Lung (tissue), 12 donors: ENCODE measurements around the gene UBE2G2. TPM values are rescaled to one million over a fixed set of nuclear protein-coding genes. Genes with fewer than 3 reads are reported as not detected.
A peak's percentile ranks its signal among the peaks of the same experiment; 100 is the strongest.

Experiments
- ATAC-seq: fragments of 200-7000 bp; cut with Tn5 transposase; one replicate; pipeline ENCODE4 v1.9.1; 2020; ENCODE audit warnings: moderate number of reproducible peaks; ENCODE audit not compliant: insufficient read depth, low FRiP score
- DNase-seq, 3 donors: peaks; one replicate each; pipeline ENCODE4 v3.0.0-alpha.2; 2013 to 2017
- H3K27ac ChIP-seq, 2 donors: one replicate each; pipeline ENCODE4 v1.5.1; 2013; ENCODE audit warnings: mild to moderate bottlenecking in 2 of 2, moderate library complexity in 2 of 2, control low read depth in 1 of 2, inconsistent platforms in 1 of 2, low read depth in 1 of 2, low read length in 1 of 2
- H3K27me3 ChIP-seq, 3 donors: one replicate each; pipeline ENCODE4 v1.5.1; 2013; ENCODE audit warnings: low read length in 2 of 3; ENCODE audit not compliant: control insufficient read depth in 3 of 3, insufficient read depth in 3 of 3
- H3K36me3 ChIP-seq, 4 donors: one replicate each; pipeline ENCODE4 v1.5.1; 2013; ENCODE audit warnings: low read length in 4 of 4, mild to moderate bottlenecking in 1 of 4, moderate library complexity in 1 of 4; ENCODE audit not compliant: control insufficient read depth in 4 of 4, insufficient read depth in 4 of 4
- H3K4me1 ChIP-seq, 5 donors: one replicate each; pipeline ENCODE4 v1.5.1; 2013; ENCODE audit warnings: low read length in 5 of 5, mild to moderate bottlenecking in 2 of 5, moderate library complexity in 1 of 5; ENCODE audit not compliant: control insufficient read depth in 5 of 5, insufficient read depth in 5 of 5
- H3K4me3 ChIP-seq: one replicate; pipeline ENCODE4 v1.5.1; 2013; ENCODE audit warnings: mild to moderate bottlenecking, control low read depth, moderate library complexity
- H3K9ac ChIP-seq, 2 donors: one replicate each; pipeline ENCODE4 v1.5.1; 2013; ENCODE audit warnings: low read length in 2 of 2, control low read depth in 1 of 2; ENCODE audit not compliant: insufficient read depth in 1 of 2
- H3K9me3 ChIP-seq, 4 donors: one replicate each; pipeline ENCODE4 v1.5.1; 2013; ENCODE audit warnings: low read length in 3 of 4, mild to moderate bottlenecking in 1 of 4, moderate library complexity in 1 of 4; ENCODE audit not compliant: control insufficient read depth in 4 of 4, insufficient read depth in 3 of 4
- WGBS, 2 donors: extraction: QIAGEN DNeasy Blood & Tissue Kit; methylation state at CpG; one replicate each; pipeline ENCODE4 v1.1.7; 2013; 5-methylcytosine and 5-hydroxymethylcytosine counted together
- polyA plus RNA-seq, 2 donors: library from polyadenylated mRNA; stranded (reverse); fragments of 200-250 nt; gene quantifications; one replicate each; pipeline ENCODE4 v1.2.1, GENCODE V29; 2013
- total RNA-seq, 2 donors: library from RNA; depleted of rRNA in 1 of 2; stranded (reverse); fragments of >200 nt in 1 of 2; gene quantifications; one replicate each; pipeline ENCODE4 v1.2.1, GENCODE V29; 2014 to 2021
- TF ChIP-seq, protein P1 (sequence below): IDR thresholded peaks from 2 replicates; pipeline ENCODE4 v1.5.1; 2012; ENCODE audit warnings: mild to moderate bottlenecking; ENCODE audit errors: control extremely low read depth, extremely low read depth
- donor health status: control.
- donor health status: control.
- donor health status: Bipolar disorder and iron deficiency.
- donor health status: healthy.
- donor health status: DM: yes; HTN: yes; CAD: no.

The UBE2G2 gene
- total and polyA plus RNA-seq, 4 donors: 35.6 to 93.2 (median 67.5) TPM

DNA sequence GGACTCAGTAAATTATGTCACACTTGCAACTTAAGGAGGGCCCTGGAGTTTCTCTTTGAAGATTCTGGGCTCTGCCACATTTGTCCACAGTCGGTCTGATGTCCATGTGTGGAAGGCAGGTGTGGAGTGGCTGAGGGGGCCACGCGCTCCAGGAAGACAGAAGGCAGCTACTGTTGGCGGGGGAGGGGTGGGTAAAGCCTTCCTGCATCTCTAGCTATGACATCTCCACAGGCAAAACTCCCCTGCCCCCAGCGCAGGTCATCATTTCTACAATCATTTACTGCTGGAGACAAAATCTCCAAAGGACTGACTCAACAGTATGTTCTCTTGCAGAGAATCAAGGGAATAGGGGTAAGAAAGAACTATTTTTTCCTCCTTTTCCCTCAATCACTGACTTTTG lies 78.9 kb downstream of the UBE2G2 start:
- H3K36me3 ChIP-seq: no peaks in the 10 kb centered on the region
- DNase-seq (peak in 1 of 3 donors; percentile 8), ATAC-seq (no peak)
- H3K27me3 ChIP-seq: peaks cover 3 to 24% (median 24%) of the 10 kb centered on the region in 3 donors
- no peak overlapping the region for H3K9ac ChIP-seq
- WGBS, 2 donors: 44 to 66% methylated on average over 5 of the region's 5 CpGs
- H3K9me3 ChIP-seq: peaks cover 0 to 2% (median 0%) of the 10 kb centered on the region in 4 donors
- H3K27ac ChIP-seq: no peak overlapping the region
- no peak overlapping the region for H3K4me3 ChIP-seq
- TF ChIP-seq, protein P1, sequence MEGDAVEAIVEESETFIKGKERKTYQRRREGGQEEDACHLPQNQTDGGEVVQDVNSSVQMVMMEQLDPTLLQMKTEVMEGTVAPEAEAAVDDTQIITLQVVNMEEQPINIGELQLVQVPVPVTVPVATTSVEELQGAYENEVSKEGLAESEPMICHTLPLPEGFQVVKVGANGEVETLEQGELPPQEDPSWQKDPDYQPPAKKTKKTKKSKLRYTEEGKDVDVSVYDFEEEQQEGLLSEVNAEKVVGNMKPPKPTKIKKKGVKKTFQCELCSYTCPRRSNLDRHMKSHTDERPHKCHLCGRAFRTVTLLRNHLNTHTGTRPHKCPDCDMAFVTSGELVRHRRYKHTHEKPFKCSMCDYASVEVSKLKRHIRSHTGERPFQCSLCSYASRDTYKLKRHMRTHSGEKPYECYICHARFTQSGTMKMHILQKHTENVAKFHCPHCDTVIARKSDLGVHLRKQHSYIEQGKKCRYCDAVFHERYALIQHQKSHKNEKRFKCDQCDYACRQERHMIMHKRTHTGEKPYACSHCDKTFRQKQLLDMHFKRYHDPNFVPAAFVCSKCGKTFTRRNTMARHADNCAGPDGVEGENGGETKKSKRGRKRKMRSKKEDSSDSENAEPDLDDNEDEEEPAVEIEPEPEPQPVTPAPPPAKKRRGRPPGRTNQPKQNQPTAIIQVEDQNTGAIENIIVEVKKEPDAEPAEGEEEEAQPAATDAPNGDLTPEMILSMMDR: no peak
- H3K4me1 ChIP-seq: peaks cover 0 to 5% (median 0%) of the 10 kb centered on the region in 5 donors

DNA sequence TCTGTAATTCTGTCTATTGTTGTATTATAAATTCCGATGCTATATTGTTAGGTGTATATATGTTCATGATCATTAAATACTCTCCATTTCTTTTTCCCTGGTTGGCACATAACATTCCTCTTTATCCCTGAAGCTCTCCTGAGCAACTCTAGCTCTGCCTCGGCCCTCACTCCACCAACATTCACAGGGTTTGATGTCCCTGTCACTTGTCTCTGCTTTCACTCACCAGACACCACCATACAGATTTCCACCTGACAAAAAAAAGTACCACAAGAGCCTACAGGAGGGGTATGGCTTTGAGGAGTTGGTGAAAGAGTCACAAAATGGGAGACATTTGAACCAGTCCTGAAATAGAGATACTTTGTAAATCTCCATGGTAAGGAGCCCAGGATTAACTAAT lies 81.5 kb downstream of the UBE2G2 start:
- peaks cover 0 to 5% (median 0%) of the 10 kb centered on the region in 5 donors for H3K4me1 ChIP-seq
- H3K9me3 ChIP-seq: peaks cover 0 to 5% (median 0%) of the 10 kb centered on the region in 4 donors
- TF ChIP-seq, protein P1: no peak
- H3K27ac ChIP-seq: no peak overlapping the region
- DNase-seq (no peak), ATAC-seq (no peak)
- H3K36me3 ChIP-seq: no peaks in the 10 kb centered on the region
- peaks cover 3 to 31% (median 23%) of the 10 kb centered on the region in 3 donors for H3K27me3 ChIP-seq
- WGBS, 2 donors: 86 to 87% methylated on average over 2 of the region's 2 CpGs
- H3K4me3 ChIP-seq: no peak overlapping the region
- H3K9ac ChIP-seq: no peak overlapping the region

Other genes starting within 250 kb of the UBE2G2 start
- gene KRTAP10-3, start 243.0 kb downstream of the UBE2G2 start, total RNA-seq: not detected
- gene KRTAP10-3, start 243.0 kb downstream of the UBE2G2 start, polyA plus RNA-seq: not detected
- gene KRTAP10-4, start 228.1 kb downstream of the UBE2G2 start, total RNA-seq: not detected
- gene KRTAP10-4, start 228.1 kb downstream of the UBE2G2 start, polyA plus RNA-seq: not detected
- gene KRTAP10-5, start 221.2 kb downstream of the UBE2G2 start, total RNA-seq: not detected
- not detected for gene KRTAP10-5, start 221.2 kb downstream of the UBE2G2 start, polyA plus RNA-seq
- not detected for gene KRTAP10-6, start 209.3 kb downstream of the UBE2G2 start, total RNA-seq
- gene KRTAP10-6, start 209.3 kb downstream of the UBE2G2 start, polyA plus RNA-seq: not detected
- gene KRTAP10-7, start 201.2 kb downstream of the UBE2G2 start, total RNA-seq: not detected
- not detected for gene KRTAP10-7, start 201.2 kb downstream of the UBE2G2 start, polyA plus RNA-seq
- not detected for gene KRTAP10-8, start 189.7 kb downstream of the UBE2G2 start, total RNA-seq
- gene KRTAP10-8, start 189.7 kb downstream of the UBE2G2 start, polyA plus RNA-seq: not detected
- gene KRTAP10-9, start 174.7 kb downstream of the UBE2G2 start, total RNA-seq: not detected
- not detected for gene KRTAP10-9, start 174.7 kb downstream of the UBE2G2 start, polyA plus RNA-seq
- not detected for gene KRTAP10-10, start 164.5 kb downstream of the UBE2G2 start, total RNA-seq
- gene KRTAP10-10, start 164.5 kb downstream of the UBE2G2 start, polyA plus RNA-seq: not detected
- not detected for gene KRTAP10-11, start 155.4 kb downstream of the UBE2G2 start, total RNA-seq
- not detected for gene KRTAP10-11, start 155.4 kb downstream of the UBE2G2 start, polyA plus RNA-seq
- not detected for gene KRTAP12-4, start 147.2 kb downstream of the UBE2G2 start, total RNA-seq
- gene KRTAP12-4, start 147.2 kb downstream of the UBE2G2 start, polyA plus RNA-seq: not detected
- gene KRTAP12-3, start 143.9 kb downstream of the UBE2G2 start, total RNA-seq: not detected
- gene KRTAP12-3, start 143.9 kb downstream of the UBE2G2 start, polyA plus RNA-seq: not detected
- not detected for gene KRTAP12-2, start 134.9 kb downstream of the UBE2G2 start, total RNA-seq
- not detected for gene KRTAP12-2, start 134.9 kb downstream of the UBE2G2 start, polyA plus RNA-seq
- not detected for gene KRTAP12-1, start 119.7 kb downstream of the UBE2G2 start, total RNA-seq
- gene KRTAP12-1, start 119.7 kb downstream of the UBE2G2 start, polyA plus RNA-seq: not detected
- gene KRTAP10-12, start 104.6 kb downstream of the UBE2G2 start, total RNA-seq: not detected
- not detected for gene KRTAP10-12, start 104.6 kb downstream of the UBE2G2 start, polyA plus RNA-seq
- 1 to 10 TPM in 1 of 2 donors, under 1 TPM in 1; 0.43 to 2.1 TPM for gene TSPEAR, start 90.2 kb downstream of the UBE2G2 start, total RNA-seq
- gene TSPEAR, start 90.2 kb downstream of the UBE2G2 start, polyA plus RNA-seq: under 1 TPM; 0.02 to 0.12 TPM
- 10 to 100 TPM; 45.5 to 86.5 TPM for gene SUMO3, start 16.2 kb upstream of the UBE2G2 start, total RNA-seq
- 10 to 100 TPM; 40.4 to 96.4 TPM for gene SUMO3, start 16.2 kb upstream of the UBE2G2 start, polyA plus RNA-seq
- 100 to 1,000 TPM; 243 to 247 TPM for gene PTTG1IP, start 71.9 kb upstream of the UBE2G2 start, total RNA-seq
- gene PTTG1IP, start 71.9 kb upstream of the UBE2G2 start, polyA plus RNA-seq: 100 to 1,000 TPM; 139 to 209 TPM
- gene ITGB2, start 119.1 kb upstream of the UBE2G2 start, total RNA-seq: 100 to 1,000 TPM in 1 of 2 donors, 10 to 100 TPM in 1; 52.9 to 246 TPM
- 100 to 1,000 TPM; 128 to 376 TPM for gene ITGB2, start 119.1 kb upstream of the UBE2G2 start, polyA plus RNA-seq
- gene SLX9, start 138.2 kb upstream of the UBE2G2 start, total RNA-seq: 10 to 100 TPM; 10.3 to 36.9 TPM
- gene SLX9, start 138.2 kb upstream of the UBE2G2 start, polyA plus RNA-seq: 10 to 100 TPM; 23.9 to 30.1 TPM